ENCODE results near the gene RPL22. TPM values are rescaled to one million over a fixed set of nuclear protein-coding genes. Genes with fewer than 3 reads are reported as not detected.

RPL22 gene
- 521 and 545 TPM in 2 replicates for total RNA-seq (2021; fragmentation: NEBNext Ultra II Directional; extraction: Animal tissue kit (Norgen Biotek cat#: 25700))
- 66.8 and 133 TPM in 2 replicates for polyA plus RNA-seq (2011; rRNA removed)
- polyA plus RNA-seq (2011; cell fraction: cytosol; rRNA removed): 234 TPM
- polyA plus RNA-seq (2011; cell fraction: nucleus; rRNA removed): 28.4 TPM
- 870 to 2,565 TPM (median 1,339 TPM) in 4 replicates for polyA plus RNA-seq (2012, experiment 1 of 2)
- 330 TPM for polyA plus RNA-seq (2012, experiment 2 of 2)
- polyA plus RNA-seq (2013, experiment 1 of 2): 1,194 TPM
- polyA plus RNA-seq (2013, experiment 2 of 2): 1,207 TPM
- polyA minus RNA-seq (2011; rRNA and poly(A)+ RNA removed): 27.6 and 29.8 TPM in 2 replicates
- polyA minus RNA-seq (2011; cell fraction: cytosol; rRNA and poly(A)+ RNA removed): 49.7 TPM
- polyA minus RNA-seq (2011; cell fraction: nucleus; rRNA and poly(A)+ RNA removed): 47.9 TPM
- long read RNA-seq, experiment 1, transcript RPL22-206 (3 exons, 2,279 nt): major isoform, 507 of 1,129 reads
- long read RNA-seq, experiment 1, transcript RPL22-201 (4 exons, 2,078 nt): minor isoform, 386 of 1,129 reads
- long read RNA-seq, experiment 1, partial matches to known transcripts: 31 of 1,129 reads
- long read RNA-seq, experiment 1, other reads (novel, unspliced or antisense): 201 of 1,129 reads
- long read RNA-seq, experiment 2, transcript RPL22-207 (4 exons, 786 nt): minor isoform, 14 of 916 reads
- long read RNA-seq, experiment 2, transcript RPL22-201 (4 exons, 2,078 nt): major isoform, 724 of 916 reads
- long read RNA-seq, experiment 2, transcript RPL22-206 (3 exons, 2,279 nt): minor isoform, 11 of 916 reads
- long read RNA-seq, experiment 2, partial matches to known transcripts: 112 of 916 reads
- long read RNA-seq, experiment 2, other reads (novel, unspliced or antisense): 55 of 916 reads

GRCh38 chr1:6199298-6200187, at the start of gene RPL22:
Gene RPL22 (minus strand): TSS chr1:6199595. CDS start chr1:6199573, 22 bp downstream.
- H4K20me1 ChIP-seq (replicated peaks in 1 of 2; ENCODE audit: control insufficient read depth in 1 of 2, insufficient read depth in 2 of 2, low read length in 2 of 2): peaks cover 5 to 7% of the 10 kb centered on the region in 2 experiments
- H2BK15ac ChIP-seq (ENCODE audit: low read length): peak within 1 kb of the TSS; percentile 88
- ChIA-PET CTCF (ENCODE audit: partially characterized antibody) (interaction anchor here (0.5 to 17.1 kb wide), 6 partner anchors 8 to 556 kb away, joined by 3 to 353 read pairs (median 6); partner anchors contain the start of genes HES3 and ICMT), POLR2A (ENCODE audit: partially characterized antibody) (interaction anchor here (0.7 to 4.9 kb wide), 15 partner anchors 8 to 402 kb away, joined by 3 to 65 read pairs (median 5); partner anchors contain the start of genes ICMT, KLHL21 and RNF207)
- H2BK5ac ChIP-seq (ENCODE audit: low read depth, low read length): peak within 1 kb of the TSS; percentile 91
- peak within 1 kb of the TSS; percentile 95 for H3K27ac ChIP-seq (ENCODE audit: low read depth, low read length)
- peak within 1 kb of the TSS; percentile 82 to 97 for H3K4me2 ChIP-seq (ENCODE audit: insufficient read depth in 1 of 2, low read depth in 2 of 2, low read length in 2 of 2)
- no peak within 1 kb of the TSS for H2BK20ac ChIP-seq (ENCODE audit: low read length)
- H4K8ac ChIP-seq (ENCODE audit: extremely low read depth, insufficient read depth, low read length): peak within 1 kb of the TSS; percentile 97; the same call in 1 of the 2 replicates
- WGBS, 2 experiments (ENCODE audit: extremely low coverage in 1 of 2, insufficient coverage in 1 of 2, insufficient read length in 1 of 2, insufficient replicate concordance in 2 of 2, low coverage in 1 of 2, low lambda C conversion rate in 2 of 2, missing lambda C conversion rate in 1 of 2): 2% methylated on average over 53 of the region's 53 CpGs; no CpG with 5 or more reads in 1 of the 2 experiments
- peak within 1 kb of the TSS; percentile 64 for H2BK12ac ChIP-seq (ENCODE audit: low read depth, low read length)
- peak within 1 kb of the TSS; percentile 98 for H3K18ac ChIP-seq (ENCODE audit: extremely low read depth, low read length)
- DNase-seq (ENCODE audit: low read depth in 1 of 2, low spot score in 2 of 2) (peak; percentile 94 to 96), FAIRE-seq (peak; percentile 90)
- no peaks in the 10 kb centered on the region for H3K9me3 ChIP-seq (ENCODE audit: insufficient read depth in 2 of 2, low read depth in 1 of 2, low read length in 1 of 2)
- H2AFZ ChIP-seq (ENCODE audit: low read length): peak within 1 kb of the TSS; percentile 83
- H2AK5ac ChIP-seq (ENCODE audit: low read depth, low read length): peak within 1 kb of the TSS; percentile 32; the same call in 1 of the 2 replicates
- no peaks in the 10 kb centered on the region for H3K27me3 ChIP-seq (replicated peaks in 1 of 4; ENCODE audit: control insufficient read depth in 3 of 4, extremely low read depth in 1 of 4, insufficient read depth in 3 of 4, low read length in 3 of 4)
- H2BK120ac ChIP-seq (replicated peaks; ENCODE audit: low read depth, low read length): peak within 1 kb of the TSS; percentile 91
- H3K14ac ChIP-seq (ENCODE audit: insufficient read length): no peak within 1 kb of the TSS
- H4K5ac ChIP-seq (ENCODE audit: insufficient read length, low read depth, low read length): peak within 1 kb of the TSS; percentile 94
- peak within 1 kb of the TSS; percentile 69 to 98 (median 86) for H3K4me3 ChIP-seq (ENCODE audit: extremely low read depth in 1 of 4, insufficient read depth in 2 of 4, low read depth in 3 of 4, low read length in 4 of 4)
- peaks cover 29 to 53% of the 10 kb centered on the region in 2 experiments for H3K79me2 ChIP-seq (ENCODE audit: control insufficient read depth in 1 of 2, insufficient read depth in 2 of 2, low read length in 2 of 2)
- H3K79me1 ChIP-seq (ENCODE audit: low read depth, low read length): no peaks in the 10 kb centered on the region; the same call in 1 of the 2 replicates
- H3K56ac ChIP-seq (replicated peaks; ENCODE audit: insufficient read length, low read depth, low read length): peak within 1 kb of the TSS; percentile 87
- peaks cover 6 to 13% (median 8%) of the 10 kb centered on the region in 4 experiments; a peak in 6 of 7 replicates for H3K4me1 ChIP-seq (replicated peaks in 1 of 4; ENCODE audit: control insufficient read depth in 3 of 4, insufficient read depth in 4 of 4, low read length in 3 of 4)
- H4K91ac ChIP-seq (replicated peaks; ENCODE audit: insufficient read length, low read length): peak within 1 kb of the TSS; percentile 99
- H3K36me3 ChIP-seq (ENCODE audit: control insufficient read depth in 2 of 4, insufficient read depth in 4 of 4, low read length in 3 of 4): peaks cover 7 to 35% (median 23%) of the 10 kb centered on the region in 4 experiments
- no peak within 1 kb of the TSS for H3K23ac ChIP-seq (ENCODE audit: insufficient read length)
- H3K9ac ChIP-seq (replicated peaks in 1 of 4; ENCODE audit: extremely low read depth in 1 of 4, low read depth in 3 of 4, low read length in 3 of 4): peak within 1 kb of the TSS; percentile 94 to 99 (median 96)
- peaks cover 10% of the 10 kb centered on the region for H3K23me2 ChIP-seq (ENCODE audit: low read depth, low read length)
- H3K4ac ChIP-seq (replicated peaks; ENCODE audit: insufficient read length, low read depth, low read length): peak within 1 kb of the TSS; percentile 99
- no peak for TF ChIP-seq SUZ12 (IDR thresholded peaks at IDR 0.05; ENCODE audit: low read length)
- TF ChIP-seq ASH2L (IDR thresholded peaks at IDR 0.05; ENCODE audit: low read length): peak; percentile 86
- 0 out of 2 replicates have a peak, but pooled peaks have one; percentile 24 for TF ChIP-seq KDM5A (IDR thresholded peaks at IDR 0.05; ENCODE audit: low read length)
- peak; percentile 63; the same call in 1 of the 2 replicates for TF ChIP-seq TEAD4 (IDR thresholded peaks at IDR 0.05; ENCODE audit: low read depth, low read length)
- no peak for TF ChIP-seq BACH1 (IDR thresholded peaks at IDR 0.05; ENCODE audit: low read length)
- peak; percentile 44 to 89 for TF ChIP-seq POLR2A (IDR thresholded peaks at IDR 0.05; ENCODE audit: control extremely low read depth in 1 of 2, low read depth in 2 of 2, low read length in 2 of 2)
- TF ChIP-seq TCF12 (IDR thresholded peaks at IDR 0.05; ENCODE audit: low read depth, low read length): no peak
